Gastrocnemius medialis (tissue), 4 donors: ENCODE measurements around the gene EIF2AK2. TPM values are rescaled to one million over a fixed set of nuclear protein-coding genes. Genes with fewer than 3 reads are reported as not detected.
"Not testable (repeated sequence)": the region's sequence is repeated elsewhere in the genome, so short reads cannot be mapped to it uniquely, and the experiment has no call there.

Experiments used
- ATAC-seq, 2 donors: fragments of 150-250 bp; one replicate each; pipeline ENCODE4 v1.9.1; 2016
- DNase-seq, 2 donors: peaks; one replicate each; pipeline ENCODE4 v3.0.0-alpha.2; 2019
- H3K27ac ChIP-seq, 4 donors: fragments of 200-600 bp; sonication (generic); 1 replicate in 1 of 4; 2 replicates in 3 of 4; pipeline ENCODE4 v1.5.1; 2016 to 2018; ENCODE audit warnings: mild to moderate bottlenecking in 2 of 4, moderate library complexity in 1 of 4
- H3K27me3 ChIP-seq, 3 donors: fragments of 200-600 bp; sonication (generic) in 2 of 3; 1 replicate in 1 of 3; 2 replicates in 2 of 3; pipeline versions ENCODE4 v1.5.1 to v1.6.0; 2016 to 2019; ENCODE audit warnings: mild to moderate bottlenecking in 1 of 3, moderate library complexity in 1 of 3
- H3K36me3 ChIP-seq, 2 donors: fragments of 200-600 bp; sonication (generic) in 1 of 2; one replicate each; pipeline ENCODE4 v1.5.1; 2017 to 2018
- H3K4me1 ChIP-seq, 2 donors: fragments of 200-600 bp; sonication (generic) in 1 of 2; one replicate each; pipeline ENCODE4 v1.5.1; 2016 to 2017; ENCODE audit warnings: mild to moderate bottlenecking in 2 of 2
- H3K4me3 ChIP-seq, 4 donors: fragments of 200-600 bp; sonication (generic) in 3 of 4; 1 replicate in 1 of 4; 2 replicates in 3 of 4; pipeline ENCODE4 v1.5.1; 2016 to 2019; ENCODE audit warnings: mild to moderate bottlenecking in 2 of 4
- H3K9me3 ChIP-seq, 3 donors: fragments of 200-600 bp; sonication (generic) in 2 of 3; 1 replicate in 1 of 3; 2 replicates in 2 of 3; pipeline ENCODE4 v1.5.1; 2016 to 2019
- POLR2A ChIP-seq, 2 donors: fragments of 450-650 bp; IDR thresholded peaks; one replicate each; pipeline ENCODE4 v1.6.1; 2017; ENCODE audit warnings: antibody characterized with exemption in 2 of 2, mild to moderate bottlenecking in 2 of 2, moderate library complexity in 2 of 2
- in situ Hi-C, 4 donors: fragments of 200-750 bp; cut with MboI; loops; one replicate each; pipeline versions ENCODE4 v1.15.0 to v1.8.0; 2017; ENCODE audit warnings: low sequenced_read_pairs in 4 of 4
- intact Hi-C: fragments of 100-400 bp; cut with DNase I; formaldehyde crosslinking; loops from one replicate; pipeline ENCODE4 v1.15.1; 2023; ENCODE audit warnings: low total_unique reads
- total RNA-seq, 4 donors: library from RNA; depleted of rRNA; stranded (reverse); fragments of >200 nt; gene quantifications; one replicate each; pipeline versions ENCODE4 v1.1.0 to v1.2.3, GENCODE V29; 2016
- TF ChIP-seq, protein P1 (sequence below), 5 experiments: fragments of 450-650 bp in 3 of 5; fragments of 200-600 bp in 2 of 5; sonication (generic) in 2 of 5; IDR thresholded peaks in 4 of 5; conservative IDR thresholded peaks in 1 of 5; 1 replicate in 4 of 5; 2 replicates in 1 of 5; pipeline ENCODE4 v1.5.1; 2016 to 2019; ENCODE audit warnings: antibody characterized with exemption in 5 of 5, mild to moderate bottlenecking in 3 of 5, moderate library complexity in 3 of 5

Gene EIF2AK2
- total RNA-seq, 4 donors from 2014 or later = 3.9 to 11.0 (median 6.9) TPM

DNA sequence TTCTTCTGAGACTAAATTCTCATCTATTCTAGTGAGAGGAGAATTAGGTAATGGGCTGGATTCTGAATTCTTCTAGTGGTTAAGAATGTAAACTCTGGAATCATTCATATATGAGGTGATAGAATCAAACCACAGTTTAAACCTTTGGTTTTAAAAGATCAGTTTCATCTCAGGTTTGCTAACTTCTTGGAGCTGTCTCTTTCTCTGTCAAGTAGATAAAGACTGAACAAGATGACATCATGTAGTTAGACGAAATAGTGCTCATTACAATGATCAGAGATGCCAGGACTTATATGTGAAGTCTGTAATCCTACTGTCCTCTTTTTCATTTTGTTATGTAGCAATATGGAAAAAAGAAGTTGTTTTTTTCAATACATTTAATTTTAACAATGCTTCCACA lies 44.4 kb upstream of the EIF2AK2 start:
- Histone ChIP-seq H3K9me3 (no peaks in the 10 kb centered on the region), H3K4me3 (no peak overlapping the region), H3K27me3 (no peaks in the 10 kb centered on the region), H3K27ac (no peak overlapping the region), H3K4me1 (peaks cover 11 to 12% of the 10 kb centered on the region in 2 donors), H3K36me3 (peaks cover 7 to 65% of the 10 kb centered on the region in 2 donors)
- TF ChIP-seq, protein P1, sequence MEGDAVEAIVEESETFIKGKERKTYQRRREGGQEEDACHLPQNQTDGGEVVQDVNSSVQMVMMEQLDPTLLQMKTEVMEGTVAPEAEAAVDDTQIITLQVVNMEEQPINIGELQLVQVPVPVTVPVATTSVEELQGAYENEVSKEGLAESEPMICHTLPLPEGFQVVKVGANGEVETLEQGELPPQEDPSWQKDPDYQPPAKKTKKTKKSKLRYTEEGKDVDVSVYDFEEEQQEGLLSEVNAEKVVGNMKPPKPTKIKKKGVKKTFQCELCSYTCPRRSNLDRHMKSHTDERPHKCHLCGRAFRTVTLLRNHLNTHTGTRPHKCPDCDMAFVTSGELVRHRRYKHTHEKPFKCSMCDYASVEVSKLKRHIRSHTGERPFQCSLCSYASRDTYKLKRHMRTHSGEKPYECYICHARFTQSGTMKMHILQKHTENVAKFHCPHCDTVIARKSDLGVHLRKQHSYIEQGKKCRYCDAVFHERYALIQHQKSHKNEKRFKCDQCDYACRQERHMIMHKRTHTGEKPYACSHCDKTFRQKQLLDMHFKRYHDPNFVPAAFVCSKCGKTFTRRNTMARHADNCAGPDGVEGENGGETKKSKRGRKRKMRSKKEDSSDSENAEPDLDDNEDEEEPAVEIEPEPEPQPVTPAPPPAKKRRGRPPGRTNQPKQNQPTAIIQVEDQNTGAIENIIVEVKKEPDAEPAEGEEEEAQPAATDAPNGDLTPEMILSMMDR (IDR thresholded peaks at IDR 0.05 in 4 of 5, conservative IDR thresholded peaks at IDR 0.05 in 1 of 5) = no peak
- TF ChIP-seq POLR2A (IDR thresholded peaks at IDR 0.05) = no peak
- DNase-seq = no peak
- ATAC-seq = no peak
- intact Hi-C loops = no loop called here
- in situ Hi-C loops = no loop called here

DNA sequence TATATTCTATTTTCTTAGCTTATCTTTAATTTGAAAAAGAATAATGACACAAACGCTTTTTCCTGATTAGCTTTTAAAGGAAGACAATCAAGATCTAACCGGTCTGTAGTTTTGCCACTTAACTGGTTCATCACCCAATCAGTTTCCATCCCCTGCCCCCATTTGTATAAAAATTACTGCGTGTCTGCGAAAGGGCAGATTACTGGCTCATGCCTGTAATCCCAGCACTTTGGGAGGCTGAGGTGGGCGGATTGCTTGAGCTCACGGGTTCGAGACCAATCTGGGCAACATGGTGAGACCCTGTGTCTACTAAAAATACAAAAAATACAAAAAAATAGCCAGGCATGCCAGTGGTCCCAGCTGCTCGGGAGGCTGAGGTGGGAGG lies 41.9 kb upstream of the EIF2AK2 start:
- in situ Hi-C loops (no loop called here), intact Hi-C loops (no loop called here)
- no peak overlapping the region for H3K27ac ChIP-seq
- no peaks in the 10 kb centered on the region for H3K9me3 ChIP-seq
- no peak overlapping the region for H3K4me3 ChIP-seq
- no peaks in the 10 kb centered on the region for H3K27me3 ChIP-seq
- no peak for TF ChIP-seq POLR2A (IDR thresholded peaks at IDR 0.05)
- TF ChIP-seq, protein P1 (IDR thresholded peaks at IDR 0.05 in 4 of 5, conservative IDR thresholded peaks at IDR 0.05 in 1 of 5) = no peak
- H3K4me1 ChIP-seq = peaks cover 11 to 12% of the 10 kb centered on the region in 2 donors
- DNase-seq (no peak), ATAC-seq (no peak)
- H3K36me3 ChIP-seq = peaks cover 5 to 40% of the 10 kb centered on the region in 2 donors

DNA sequence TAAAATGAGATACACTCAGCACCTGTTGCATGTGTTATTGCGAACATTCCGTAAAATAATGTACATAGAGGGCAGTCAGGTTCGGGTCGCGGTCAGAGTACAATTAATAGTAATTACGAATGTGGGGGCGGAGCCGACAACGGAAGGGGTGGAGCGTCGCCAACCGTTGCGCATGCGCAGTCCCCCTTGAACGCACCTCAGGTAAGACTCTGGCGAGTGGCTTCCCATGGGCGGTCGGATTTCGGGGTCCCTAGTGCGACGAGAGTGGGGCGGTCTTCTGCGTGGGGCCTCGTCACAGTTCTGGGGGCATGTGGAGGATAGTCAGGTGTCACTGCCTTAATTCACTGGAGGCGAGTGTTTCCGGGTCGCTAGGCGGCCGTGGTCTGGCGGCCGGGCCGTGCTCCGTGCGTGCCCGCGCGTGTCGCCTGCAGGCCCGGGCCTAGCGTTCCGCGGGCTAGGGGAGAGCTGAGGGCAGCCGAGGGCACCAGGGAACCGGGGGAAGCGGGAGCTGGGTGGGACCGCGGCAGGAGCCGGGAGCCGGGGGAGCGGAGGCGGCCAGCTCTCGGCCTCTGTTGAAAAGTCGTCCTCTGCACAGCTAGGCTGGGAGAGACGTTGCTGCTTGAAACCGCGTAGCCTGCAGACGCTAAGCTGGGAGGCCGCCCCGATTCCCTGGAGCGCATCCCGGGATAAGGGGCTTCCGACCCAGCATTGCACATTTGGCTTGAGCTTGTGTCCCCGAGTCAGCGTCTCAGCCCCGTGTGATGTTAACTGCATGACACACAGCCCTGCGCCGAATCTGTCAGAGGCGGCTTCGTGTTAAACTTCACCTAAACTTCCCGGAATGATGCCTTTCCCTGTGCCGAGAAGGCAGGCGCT lies 39.8 kb upstream of the EIF2AK2 start, which contains the start of gene CEBPZOS:
CEBPZOS (plus strand) TSS at position 177 of the 876 bp plus-strand sequence. CDS start 3,209 bp downstream, outside the sequence.
- Histone ChIP-seq H3K27ac (peak within 1 kb of the TSS; percentile 82 to 96 (median 92)), H3K36me3 (peaks cover 0 to 20% of the 10 kb centered on the region in 2 donors), H3K4me1 (peaks cover 11 to 12% of the 10 kb centered on the region in 2 donors), H3K27me3 (no peaks in the 10 kb centered on the region), H3K4me3 (peak within 1 kb of the TSS; percentile 76 to 97 (median 86)), H3K9me3 (no peaks in the 10 kb centered on the region)
- intact Hi-C loops = loop anchor here (2.0 kb wide), 1 partner anchor 34 kb away; the partner anchor contains the start of genes CEBPZ and NDUFAF7
- in situ Hi-C loops = no loop called here
- DNase-seq = peak; percentile 63 to 76
- TF ChIP-seq, protein P1 (IDR thresholded peaks at IDR 0.05 in 4 of 5, conservative IDR thresholded peaks at IDR 0.05 in 1 of 5) = no peak
- peak; percentile 76 to 77 for TF ChIP-seq POLR2A (IDR thresholded peaks at IDR 0.05)
- peak; percentile 92 to 94 for ATAC-seq

DNA sequence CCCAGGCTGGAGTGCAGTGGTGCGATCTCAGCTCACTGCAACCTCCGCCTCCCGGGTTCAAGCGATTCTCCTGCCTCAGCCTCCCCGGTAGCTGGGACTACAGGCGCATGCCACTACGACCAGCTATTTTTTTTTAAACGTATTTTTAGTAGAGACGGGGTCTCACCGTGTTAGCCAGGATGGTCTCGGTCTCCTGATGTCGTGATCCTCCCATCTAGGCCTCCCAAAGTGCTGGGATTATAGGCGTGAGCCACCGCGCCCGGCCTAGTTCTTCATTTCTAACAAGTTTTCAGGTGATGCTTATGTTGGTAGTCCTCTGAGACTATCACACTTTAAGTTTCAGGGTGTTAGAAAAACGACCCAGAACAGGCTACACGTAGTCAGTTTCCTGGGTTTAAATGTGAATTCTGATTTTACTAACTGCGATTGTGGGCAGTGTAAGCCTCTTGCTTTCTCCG lies 39.1 kb upstream of the EIF2AK2 start:
- intact Hi-C loops = loop anchor here (2.0 kb wide), 1 partner anchor 35 kb away; the partner anchor contains the start of genes CEBPZ and NDUFAF7
- Histone ChIP-seq H3K36me3 (peaks cover 0 to 13% of the 10 kb centered on the region in 2 donors), H3K4me3 (peak overlapping the region; percentile 76 to 97 (median 86)), H3K27ac (peak overlapping the region; percentile 82 to 96 (median 92)), H3K4me1 (peaks cover 11 to 12% of the 10 kb centered on the region in 2 donors)
- DNase-seq, H3K27me3 ChIP-seq, ATAC-seq, H3K9me3 ChIP-seq, in situ Hi-C loops: not testable (repeated sequence)

DNA sequence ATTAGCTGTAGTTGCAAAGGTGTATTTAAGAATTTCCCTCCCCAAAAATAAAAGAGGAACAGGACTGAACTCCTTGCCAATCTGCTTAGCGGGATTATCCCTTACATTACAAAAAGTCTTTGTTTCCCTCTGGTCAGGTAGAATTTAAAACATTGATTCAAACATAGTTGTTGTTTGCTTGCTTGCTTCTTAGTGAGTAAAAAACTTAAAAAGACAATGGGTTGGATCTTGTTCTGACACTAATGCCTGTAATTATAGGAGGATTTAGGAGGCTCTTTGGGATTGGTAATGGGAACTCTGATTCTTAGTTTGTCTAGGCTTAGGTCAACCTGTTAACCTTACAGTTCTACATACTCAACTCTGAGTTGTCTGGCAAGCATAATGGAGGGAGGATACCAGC lies 35.8 kb upstream of the EIF2AK2 start:
- no peak for ATAC-seq

More for the DNA sequence above, 35.8 kb upstream of the EIF2AK2 start:
- no peaks in the 10 kb centered on the region for H3K36me3 ChIP-seq
- no peaks in the 10 kb centered on the region for H3K9me3 ChIP-seq
- in situ Hi-C loops = no loop called here
- no peak for DNase-seq
- H3K27me3 ChIP-seq = no peaks in the 10 kb centered on the region
- H3K4me1 ChIP-seq = peaks cover 6 to 7% of the 10 kb centered on the region in 2 donors
- TF ChIP-seq POLR2A (IDR thresholded peaks at IDR 0.05) = no peak
- TF ChIP-seq, protein P1 (IDR thresholded peaks at IDR 0.05 in 4 of 5, conservative IDR thresholded peaks at IDR 0.05 in 1 of 5) = no peak
- no peak overlapping the region for H3K27ac ChIP-seq
- intact Hi-C loops = no loop called here
- H3K4me3 ChIP-seq = no peak overlapping the region
